HG02870 (cell line): ENCODE data around the gene FBXW7.
"Not testable (repeated sequence)": the region's sequence is repeated elsewhere in the genome, so short reads cannot be mapped to it uniquely, and the experiment has no call there.

ENCODE experiments used
- ATAC-seq: cut with Tn5 transposase; IDR thresholded peaks from one replicate; pipeline ENCODE4 v1.9.1; 2021; ENCODE audit warnings: mild to moderate bottlenecking, moderate library complexity; ENCODE audit not compliant: unreplicated experiment

The FBXW7 gene

GRCh38 chr4:152550687-152551086 is 14.8 kb upstream of the FBXW7 start:
- not testable (repeated sequence) for ATAC-seq

- no peak for ATAC-seq
Measured at GRCh38 chr4:152545088-152545487, 9.2 kb upstream of the FBXW7 start.

DNA sequence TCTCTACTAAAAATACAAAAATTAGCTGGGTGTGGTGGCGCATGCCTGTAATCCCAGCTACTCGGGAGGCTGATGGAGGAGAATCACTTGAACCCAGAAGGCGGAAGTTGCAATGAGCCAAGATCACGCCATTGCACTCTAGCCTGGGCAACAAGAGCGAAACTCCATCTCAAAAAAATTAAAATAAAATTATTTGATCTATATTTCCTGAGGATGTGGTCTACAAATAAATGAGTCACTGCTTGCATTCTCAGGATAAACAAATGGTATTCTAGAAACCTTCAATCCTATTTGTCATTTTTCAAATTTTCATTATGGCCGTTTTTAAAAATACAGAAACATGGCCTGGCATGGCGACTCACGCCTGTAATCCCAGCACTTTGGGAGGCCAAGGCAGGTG is 8.6 kb upstream of the FBXW7 start:
- ATAC-seq = not testable (repeated sequence)

DNA sequence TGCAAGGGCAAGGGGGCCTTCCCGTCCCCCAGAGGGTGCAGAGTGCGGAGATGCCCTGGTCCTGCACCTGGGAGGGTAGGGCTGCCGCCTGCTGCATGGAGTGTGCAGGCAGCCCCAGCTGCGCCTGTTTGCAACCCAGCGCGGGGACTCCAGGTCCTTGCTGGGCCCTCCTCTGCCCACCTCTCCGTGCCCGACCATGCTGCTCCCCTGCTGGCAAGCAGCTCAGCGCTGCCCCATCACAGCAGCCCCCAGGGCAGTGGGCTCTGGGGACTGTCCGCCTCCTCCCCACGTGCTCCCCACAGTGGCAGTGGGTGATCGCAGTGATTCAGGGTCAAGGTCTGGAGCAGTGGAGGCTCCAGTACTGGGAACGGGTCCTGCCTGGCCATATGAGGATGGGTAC is 5.0 kb upstream of the FBXW7 start:
- no peak for ATAC-seq

GRCh38 chr4:152540293-152540674 is 4.4 kb upstream of the FBXW7 start:
- peak; percentile 25 for ATAC-seq

DNA sequence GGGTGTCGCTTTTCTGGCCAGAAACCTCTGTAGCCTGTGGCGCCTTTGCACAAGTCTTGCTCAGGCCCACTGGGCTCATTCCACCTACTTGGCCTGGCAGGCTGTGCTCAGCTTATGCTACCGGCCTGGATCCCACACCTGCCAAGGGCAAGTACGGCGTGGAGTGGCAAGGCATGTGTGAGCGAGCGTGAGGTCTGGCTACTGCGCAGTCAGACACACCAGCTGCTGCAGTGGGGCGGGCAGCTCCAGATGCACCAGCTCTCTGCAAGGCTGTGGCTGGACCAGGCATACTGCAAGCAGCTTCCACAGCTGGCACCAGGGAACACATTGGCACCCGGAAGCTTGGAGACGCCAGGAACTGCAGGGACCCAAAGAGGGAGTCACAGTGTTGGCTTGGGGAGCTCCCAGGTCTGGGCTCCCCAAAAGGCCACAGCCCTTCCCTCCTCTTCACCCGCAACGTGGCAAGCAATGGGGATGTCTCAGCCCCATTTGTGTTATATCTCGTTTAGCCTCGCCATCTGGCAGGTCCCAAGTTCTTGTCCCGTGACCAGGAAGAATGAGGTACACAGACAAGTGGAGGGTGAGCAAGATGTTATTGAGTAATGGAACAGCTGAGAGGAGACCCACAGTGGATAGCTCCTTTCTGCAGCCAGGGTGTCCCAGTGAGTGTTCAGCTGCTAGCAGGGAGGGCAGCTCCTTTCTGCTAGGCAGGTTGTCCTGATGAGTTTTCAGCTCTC is 3.8 kb upstream of the FBXW7 start:
- no peak for ATAC-seq

DNA sequence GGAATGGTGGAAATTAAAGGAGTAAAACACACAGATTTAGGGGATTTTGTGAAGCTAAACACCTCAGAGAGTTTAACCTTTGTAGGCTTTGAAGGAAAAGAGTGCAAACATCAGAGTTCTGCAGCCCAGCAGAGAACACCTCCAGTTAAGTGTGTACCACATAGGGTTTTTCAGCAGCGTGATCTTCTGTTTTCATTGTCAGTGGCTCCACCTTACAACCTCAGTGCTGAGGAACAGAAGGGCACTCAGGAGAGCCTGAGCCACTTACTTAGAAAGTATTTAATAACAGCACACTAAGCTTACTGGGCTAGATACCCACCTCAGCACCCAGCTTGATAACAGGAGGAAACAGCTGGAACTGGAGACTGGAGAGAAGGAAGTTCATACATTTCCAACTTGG is 2.0 kb upstream of the FBXW7 start:
- ATAC-seq = no peak

- peak; percentile 24 for ATAC-seq
Measured at GRCh38 chr4:152536545-152537182, 772 bp upstream of the FBXW7 start.

- peak; percentile 2 for ATAC-seq
Measured at GRCh38 chr4:152535360-152535902, 461 bp downstream of the FBXW7 start.

- ATAC-seq = no peak
Measured at GRCh38 chr4:152534541-152535359, 1.1 kb downstream of the FBXW7 start.

- no peak for ATAC-seq
Measured at GRCh38 chr4:152531479-152531878, 4.4 kb downstream of the FBXW7 start.

DNA sequence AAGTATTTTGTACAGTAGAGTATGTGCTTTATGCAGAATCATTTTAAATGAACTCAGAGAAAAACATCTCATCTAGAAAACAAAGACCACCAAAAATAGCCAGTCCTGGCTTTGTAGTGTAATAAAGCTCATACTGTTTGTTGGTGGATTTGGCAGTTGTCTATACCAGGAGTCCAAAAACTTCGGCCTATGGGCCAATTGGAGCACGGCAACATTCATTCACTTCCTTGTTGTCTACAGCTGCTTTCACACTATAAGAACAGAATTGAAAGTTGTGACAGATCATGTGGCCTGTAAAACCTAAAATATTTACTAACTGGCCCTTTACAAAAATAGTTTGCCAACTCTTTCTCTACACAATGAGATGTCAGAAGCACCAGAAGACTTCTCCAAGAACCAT is 5.3 kb downstream of the FBXW7 start:
- peak; percentile 30 for ATAC-seq

DNA sequence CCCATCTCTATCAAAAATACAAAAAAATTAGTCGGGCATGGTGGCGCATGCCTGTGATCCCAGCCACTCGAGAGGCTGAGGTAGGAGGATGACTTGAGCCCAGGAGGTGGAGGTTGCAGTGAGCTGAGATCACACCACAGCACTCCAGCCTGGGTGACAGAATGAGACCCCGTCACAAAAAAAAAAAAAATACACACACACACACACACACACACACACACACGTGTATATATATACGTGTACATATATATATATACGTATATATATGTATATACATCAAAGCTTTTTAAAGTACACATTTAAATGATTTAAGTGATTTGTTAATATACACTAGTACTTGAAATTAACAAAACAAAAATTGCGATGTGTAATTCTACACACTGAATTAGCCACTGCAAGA is 6.0 kb downstream of the FBXW7 start:
- ATAC-seq = no peak

DNA sequence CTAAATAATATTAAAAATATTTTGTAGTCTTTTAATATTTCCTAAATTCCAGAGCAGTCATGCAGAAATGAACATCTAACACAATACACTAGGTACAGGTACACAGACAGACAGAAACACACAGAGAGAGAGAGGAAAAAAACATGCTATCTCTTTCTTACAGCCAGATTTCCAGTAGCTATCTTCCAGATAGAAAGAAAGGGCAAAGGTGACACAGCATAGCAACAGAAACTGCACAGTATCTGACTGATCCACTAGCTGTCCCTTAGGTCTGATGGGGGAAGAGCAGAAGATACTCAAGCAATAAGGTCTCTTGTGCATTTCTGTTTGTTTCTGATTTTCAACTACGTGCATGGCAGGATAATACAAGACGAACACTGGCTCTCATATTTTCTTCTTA is 7.8 kb downstream of the FBXW7 start:
- ATAC-seq = no peak

- peak; percentile 65 for ATAC-seq
Measured at GRCh38 chr4:152525878-152526277, 10.0 kb downstream of the FBXW7 start.

GRCh38 chr4:152524427-152524826 is 11.5 kb downstream of the FBXW7 start:
- no peak for ATAC-seq

GRCh38 chr4:152523731-152524130 is 12.2 kb downstream of the FBXW7 start:
- no peak for ATAC-seq

GRCh38 chr4:152522754-152523153 is 13.1 kb downstream of the FBXW7 start:
- no peak for ATAC-seq

DNA sequence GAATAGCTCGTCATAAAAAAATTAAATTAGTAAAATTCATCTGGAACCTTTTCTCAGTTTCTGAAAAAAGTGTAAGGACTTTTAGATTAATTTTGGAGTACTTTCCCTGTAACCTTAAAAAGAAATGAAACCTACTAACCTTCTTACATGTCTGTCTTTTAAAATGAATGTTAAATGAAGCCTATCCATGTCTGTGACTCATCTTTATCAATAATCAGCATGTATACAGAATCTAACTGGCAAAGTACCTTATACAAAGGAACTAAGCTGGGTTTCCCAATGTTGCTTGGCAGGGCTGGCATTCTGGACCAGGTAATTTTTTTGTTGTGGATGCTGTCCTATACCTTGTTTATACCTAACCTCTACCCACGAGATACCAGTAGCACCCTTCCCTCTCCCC is 13.6 kb downstream of the FBXW7 start:
- ATAC-seq = no peak

- no peak for ATAC-seq
Measured at GRCh38 chr4:152516156-152516555, 19.7 kb downstream of the FBXW7 start.

DNA sequence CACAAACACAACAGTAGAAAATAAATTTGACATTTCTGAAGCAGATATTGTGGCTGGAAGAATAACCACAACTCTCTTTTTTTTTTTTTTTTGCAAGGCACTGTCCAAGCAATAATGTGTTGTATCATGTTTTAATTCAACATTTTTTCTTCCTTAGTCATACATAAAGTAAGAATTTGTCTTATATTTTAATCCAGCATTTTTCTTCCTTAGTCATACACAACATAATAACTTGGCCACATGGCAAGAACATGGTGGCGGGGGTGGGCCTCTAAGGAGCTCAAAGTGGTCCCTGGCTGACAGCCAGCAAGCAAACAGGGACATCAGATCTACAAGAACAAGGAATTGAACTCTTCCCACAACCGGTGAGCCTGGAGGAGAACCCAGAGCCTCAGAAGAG is 20.2 kb downstream of the FBXW7 start:
- no peak for ATAC-seq

GRCh38 chr4:152514356-152514755 is 21.5 kb downstream of the FBXW7 start:
- no peak for ATAC-seq
